ENCODE results near the gene CCDC149. TPM values are rescaled to one million over a fixed set of nuclear protein-coding genes. Genes with fewer than 3 reads are reported as not detected.

Gene CCDC149
- total and polyA plus RNA-seq, 12 donors = 6.1 to 17.7 (median 9.3) TPM

DNA sequence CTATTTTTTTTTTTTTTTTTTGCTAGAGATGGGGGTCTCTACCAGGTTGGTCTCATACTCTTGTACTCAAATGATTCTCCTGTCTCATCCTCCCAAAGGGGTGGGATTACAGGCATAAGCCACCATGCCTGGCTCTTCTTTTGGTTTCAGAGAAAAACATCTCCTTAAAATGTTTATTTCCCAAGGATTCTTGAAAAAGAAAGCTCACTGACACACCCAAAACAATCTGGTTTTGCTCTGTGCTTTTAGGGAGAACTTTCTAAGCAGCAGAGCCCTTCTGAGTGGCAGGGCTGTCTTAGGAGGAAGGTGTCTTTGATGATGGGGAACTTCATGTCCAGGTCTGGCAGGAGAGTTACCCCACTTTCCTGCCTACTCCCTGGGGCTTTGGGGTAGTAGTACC, 116.2 kb downstream of the CCDC149 start:
- intact Hi-C loops (cut with DNase I) = loop anchor here in 5 of 10 donors (5.0 to 10.0 kb wide), 3 partner anchors 212 to 312 kb away; partner anchors contain the start of gene DHX15 (in 4 of the 5)
- no peaks in the 10 kb centered on the region for H3K36me3 ChIP-seq
- peaks cover 2 to 52% (median 30%) of the 10 kb centered on the region in 9 donors for H3K4me1 ChIP-seq
- peak overlapping the region in 2 of 10 donors; percentile 48 to 49 for H3K4me3 ChIP-seq
- no peaks in the 10 kb centered on the region for H3K9me3 ChIP-seq
- TF ChIP-seq, protein P1, sequence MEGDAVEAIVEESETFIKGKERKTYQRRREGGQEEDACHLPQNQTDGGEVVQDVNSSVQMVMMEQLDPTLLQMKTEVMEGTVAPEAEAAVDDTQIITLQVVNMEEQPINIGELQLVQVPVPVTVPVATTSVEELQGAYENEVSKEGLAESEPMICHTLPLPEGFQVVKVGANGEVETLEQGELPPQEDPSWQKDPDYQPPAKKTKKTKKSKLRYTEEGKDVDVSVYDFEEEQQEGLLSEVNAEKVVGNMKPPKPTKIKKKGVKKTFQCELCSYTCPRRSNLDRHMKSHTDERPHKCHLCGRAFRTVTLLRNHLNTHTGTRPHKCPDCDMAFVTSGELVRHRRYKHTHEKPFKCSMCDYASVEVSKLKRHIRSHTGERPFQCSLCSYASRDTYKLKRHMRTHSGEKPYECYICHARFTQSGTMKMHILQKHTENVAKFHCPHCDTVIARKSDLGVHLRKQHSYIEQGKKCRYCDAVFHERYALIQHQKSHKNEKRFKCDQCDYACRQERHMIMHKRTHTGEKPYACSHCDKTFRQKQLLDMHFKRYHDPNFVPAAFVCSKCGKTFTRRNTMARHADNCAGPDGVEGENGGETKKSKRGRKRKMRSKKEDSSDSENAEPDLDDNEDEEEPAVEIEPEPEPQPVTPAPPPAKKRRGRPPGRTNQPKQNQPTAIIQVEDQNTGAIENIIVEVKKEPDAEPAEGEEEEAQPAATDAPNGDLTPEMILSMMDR (IDR thresholded peaks at IDR 0.05) = no peak
- H3K27me3 ChIP-seq = peaks cover 0 to 31% (median 13%) of the 10 kb centered on the region in 7 donors
- H3K27ac ChIP-seq = peak overlapping the region in 4 of 10 donors; percentile 83 to 90 (median 88)
- ATAC-seq = no peak
- no peak for DNase-seq

DNA sequence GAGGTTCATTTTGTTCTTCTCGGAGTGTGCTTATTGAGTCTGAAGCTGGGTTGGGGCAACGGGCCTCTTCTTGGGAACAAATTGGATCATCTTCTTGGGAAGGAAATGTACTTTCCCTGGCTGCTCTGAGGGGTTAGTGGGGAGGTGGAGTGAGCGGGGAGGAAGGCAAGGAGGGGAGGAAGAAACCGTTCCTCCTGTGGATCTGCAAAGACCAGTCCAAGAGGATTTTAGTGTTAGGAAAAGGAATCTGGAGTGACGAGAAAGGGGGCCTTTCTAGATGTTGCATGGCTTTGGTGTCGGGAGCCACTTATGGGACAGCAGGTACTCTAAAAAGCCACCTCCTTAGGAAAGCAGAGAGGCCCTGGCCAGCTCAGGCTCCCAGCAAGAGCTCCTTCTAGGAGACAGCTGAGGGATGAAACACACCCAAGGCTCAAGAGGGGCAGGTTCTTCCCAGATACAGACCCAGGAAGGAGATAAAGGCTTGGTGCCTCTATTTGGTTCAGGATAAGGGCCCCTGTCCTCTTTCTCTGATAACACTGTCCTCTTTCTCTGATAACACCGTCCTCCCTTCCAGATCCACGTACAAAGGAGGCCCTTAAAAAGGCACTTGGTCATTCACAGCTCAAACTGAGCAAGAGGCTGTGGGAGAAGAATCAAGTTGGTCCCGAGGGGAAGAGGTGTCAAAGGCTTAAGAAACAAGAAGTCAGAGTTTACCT, 117.0 kb downstream of the CCDC149 start:
- DNase-seq (no peak), ATAC-seq (peak; percentile 5 to 58 (median 28))
- H3K36me3 ChIP-seq = no peaks in the 10 kb centered on the region
- 29 to 36% methylated on average over 9 of the region's 9 CpGs for WGBS, 2 donors
- H3K27me3 ChIP-seq = peaks cover 0 to 23% (median 13%) of the 10 kb centered on the region in 7 donors
- peaks cover 2 to 44% (median 23%) of the 10 kb centered on the region in 9 donors for H3K4me1 ChIP-seq
- H3K9me3 ChIP-seq = no peaks in the 10 kb centered on the region
- peak overlapping the region; percentile 39 to 90 (median 85) for H3K27ac ChIP-seq
- TF ChIP-seq, protein P1 (IDR thresholded peaks at IDR 0.05) = no peak
- H3K4me3 ChIP-seq = peak overlapping the region in 9 of 10 donors; percentile 22 to 54 (median 48)
- intact Hi-C loops (cut with DNase I) = loop anchor here in 5 of 10 donors (2.0 to 10.0 kb wide), 4 partner anchors 117 to 311 kb away; partner anchors contain the start of genes DHX15 (in 4 of the 5) and CCDC149 (in 1 of the 5)

DNA sequence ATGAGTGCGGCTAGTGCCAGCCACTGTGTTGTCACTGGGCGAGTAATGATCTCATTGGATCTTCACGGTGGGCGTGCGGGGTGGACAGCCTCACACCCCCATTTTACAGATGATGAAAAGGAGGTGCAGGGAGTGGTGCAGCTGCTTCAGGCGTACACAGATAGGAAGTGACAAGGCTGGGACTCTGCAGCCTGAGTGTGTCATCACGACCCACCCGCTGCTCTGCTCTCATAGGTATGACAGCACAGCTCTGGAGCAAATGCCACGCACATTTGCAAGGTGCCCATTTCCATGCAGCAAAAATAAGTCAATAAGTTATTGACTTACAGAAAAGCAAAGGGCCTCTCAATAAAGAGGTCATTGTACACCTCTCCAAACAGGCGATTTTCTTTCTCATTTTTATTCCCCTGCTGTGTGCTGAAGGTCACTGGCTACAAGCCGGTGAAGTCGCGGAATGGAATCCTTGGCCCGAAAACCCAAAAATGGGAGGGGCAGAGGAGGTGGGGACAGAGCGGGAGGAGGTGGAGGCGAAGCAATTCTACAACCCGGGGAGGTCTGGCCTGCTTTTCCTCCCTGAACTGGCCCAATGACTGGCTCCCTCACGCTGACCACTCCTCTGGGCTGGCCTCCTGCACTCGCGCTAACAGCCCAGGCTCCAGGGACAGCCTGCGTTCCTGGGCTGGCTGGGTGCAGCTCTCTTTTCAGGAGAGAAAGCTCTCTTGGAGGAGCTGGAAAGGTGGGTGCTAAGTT, 117.8 kb downstream of the CCDC149 start, which contains the start of gene SOD3:
Gene SOD3, plus strand, starts transcription at position 658 of the 750 bp plus-strand sequence. CDS start 3,949 bp downstream, outside the sequence.
- H3K4me3 ChIP-seq = peak within 1 kb of the TSS in 9 of 10 donors; percentile 22 to 54 (median 48)
- peak; percentile 80 to 88 for DNase-seq
- H3K27ac ChIP-seq = peak within 1 kb of the TSS; percentile 39 to 90 (median 85)
- intact Hi-C loops (cut with DNase I) = loop anchor here in 5 of 10 donors (2.0 to 10.0 kb wide), 4 partner anchors 118 to 310 kb away; partner anchors contain the start of genes DHX15 (in 4 of the 5) and CCDC149 (in 1 of the 5)
- peaks cover 2 to 36% (median 17%) of the 10 kb centered on the region in 9 donors for H3K4me1 ChIP-seq
- WGBS, 2 donors = 20 to 24% methylated on average over 21 of the region's 21 CpGs
- TF ChIP-seq, protein P1 (IDR thresholded peaks at IDR 0.05) = no peak
- H3K36me3 ChIP-seq = no peaks in the 10 kb centered on the region
- peak; percentile 93 to 98 (median 96) for ATAC-seq
- H3K9me3 ChIP-seq = no peaks in the 10 kb centered on the region
- peaks cover 0 to 18% (median 9%) of the 10 kb centered on the region in 7 donors for H3K27me3 ChIP-seq

DNA sequence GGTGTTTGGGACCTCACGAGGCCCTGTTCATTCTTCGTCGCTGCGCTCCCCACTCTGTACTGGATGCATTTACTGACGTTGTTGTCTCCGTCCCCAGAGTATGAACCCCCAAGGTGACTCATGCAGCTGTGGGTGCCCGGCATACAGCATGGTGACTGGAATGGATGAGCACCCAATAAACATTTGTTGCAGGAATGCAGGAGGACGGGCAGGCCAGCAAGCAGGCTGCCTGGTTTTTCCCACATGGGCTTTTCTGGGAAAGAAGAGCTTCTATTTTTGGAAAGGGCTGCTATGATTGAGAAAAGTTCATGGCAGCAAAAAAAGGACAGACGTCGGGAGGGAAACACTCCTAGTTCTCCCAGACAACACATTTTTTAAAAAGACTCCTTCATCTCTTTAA, 118.4 kb downstream of the CCDC149 start:
- Histone ChIP-seq H3K27me3 (peaks cover 0 to 14% (median 4%) of the 10 kb centered on the region in 7 donors), H3K36me3 (no peaks in the 10 kb centered on the region), H3K4me1 (peaks cover 0 to 36% (median 15%) of the 10 kb centered on the region in 9 donors), H3K4me3 (peak overlapping the region in 7 of 10 donors; percentile 1 to 54 (median 49)), H3K9me3 (no peaks in the 10 kb centered on the region), H3K27ac (peak overlapping the region; percentile 39 to 90 (median 85))
- DNase-seq (peak; percentile 28 to 32), ATAC-seq (peak; percentile 25 to 64 (median 44))
- TF ChIP-seq, protein P1 (IDR thresholded peaks at IDR 0.05) = no peak
- 40 to 41% methylated on average over 10 of the region's 10 CpGs for WGBS, 2 donors
- intact Hi-C loops (cut with DNase I) = loop anchor here in 5 of 10 donors (2.0 to 10.0 kb wide), 3 partner anchors 118 to 310 kb away; partner anchors contain the start of genes DHX15 (in 3 of the 5) and CCDC149 (in 1 of the 5)

All from heart right ventricle (tissue), 16 donors.